ENCODE data around the gene ECD.

- TF ChIP-seq FOXP2 (optimal IDR thresholded peaks at IDR 0.05; ENCODE audit: control extremely low read depth, extremely low read length, insufficient read depth) (no peak), POLR2AphosphoS5 (IDR thresholded peaks at IDR 0.05; ENCODE audit: borderline replicate concordance, low read depth, low read length) (no peak), EZH2 (IDR thresholded peaks at IDR 0.05) (no peak)
Observed at GRCh38 chr10:73113551-73113950, 54.3 kb downstream of the ECD start.

Measured in SK-N-MC (cell line).